Neural progenitor cell (in vitro differentiated cells): ENCODE results near the gene EPHA3. TPM values are rescaled to one million over a fixed set of nuclear protein-coding genes. Genes with fewer than 3 reads are reported as not detected.

Experiments used
- DNase-seq: peaks from one replicate; pipeline ENCODE4 v3.0.0-alpha.2; 2016; ENCODE audit warnings: low spot score
- H2AFZ ChIP-seq: fragments of 200-600 bp; sonication (generic); replicated peaks from 2 replicates; pipeline ENCODE4 v1.6.1; 2016; ENCODE audit warnings: antibody characterized with exemption
- H3F3A ChIP-seq: fragments of 200-600 bp; sonication (generic); 2 replicates; pipeline ENCODE4 v1.6.1; 2016; ENCODE audit warnings: antibody characterized with exemption, low read depth
- H3K27ac ChIP-seq: fragments of 200-600 bp; sonication (generic); 2 replicates; pipeline ENCODE4 v1.5.1; 2016; ENCODE audit warnings: mild to moderate bottlenecking
- H3K27me3 ChIP-seq: fragments of 200-600 bp; sonication (generic); 2 replicates; pipeline ENCODE4 v1.6.1; 2016; ENCODE audit warnings: mild to moderate bottlenecking, moderate library complexity
- H3K36me3 ChIP-seq: fragments of 200-600 bp; sonication (generic); 2 replicates; pipeline ENCODE4 v1.5.1; 2016
- H3K4me1 ChIP-seq: fragments of 200-600 bp; sonication (generic); 2 replicates; pipeline ENCODE4 v1.6.1; 2016; ENCODE audit warnings: mixed run types
- H3K4me2 ChIP-seq: fragments of 200-600 bp; sonication (generic); 2 replicates; pipeline ENCODE4 v1.6.1; 2016
- H3K4me3 ChIP-seq: fragments of 200-600 bp; sonication (generic); 2 replicates; pipeline ENCODE4 v1.5.1; 2016
- H3K79me2 ChIP-seq: fragments of 200-600 bp; sonication (generic); 2 replicates; pipeline ENCODE4 v1.6.1; 2016; ENCODE audit warnings: low read depth
- H3K9ac ChIP-seq: fragments of 200-600 bp; sonication (generic); 2 replicates; pipeline ENCODE4 v1.6.1; 2016
- H3K9me3 ChIP-seq: fragments of 200-600 bp; sonication (generic); 2 replicates; pipeline ENCODE4 v1.5.1; 2016; ENCODE audit warnings: low read depth
- H4K20me1 ChIP-seq: fragments of 200-600 bp; sonication (generic); 2 replicates; pipeline ENCODE4 v1.6.1; 2016; ENCODE audit warnings: low read depth
- H3K27ac Mint-ChIP-seq: 3 replicates; pipeline ENCODE4 v1.8.0; 2021; ENCODE audit warnings: mixed read lengths
- H3K27me3 Mint-ChIP-seq: 2 replicates; pipeline ENCODE4 v1.8.0; 2022; ENCODE audit warnings: low read depth, mild to moderate bottlenecking, inconsistent platforms, moderate library complexity, mixed read lengths; ENCODE audit not compliant: insufficient read depth
- H3K36me3 Mint-ChIP-seq: 3 replicates; pipeline ENCODE4 v1.8.0; 2021; ENCODE audit warnings: mixed read lengths
- H3K4me1 Mint-ChIP-seq: 3 replicates; pipeline ENCODE4 v1.8.0; 2021; ENCODE audit warnings: mixed read lengths
- H3K4me3 Mint-ChIP-seq: 3 replicates; pipeline ENCODE4 v1.8.0; 2021; ENCODE audit warnings: mild to moderate bottlenecking, moderate library complexity, mixed read lengths
- H3K9me3 Mint-ChIP-seq: 3 replicates; pipeline ENCODE4 v1.8.0; 2020; ENCODE audit warnings: mixed read lengths
- EZH2 ChIP-seq: fragments of 200-600 bp; sonication (generic); IDR thresholded peaks from 2 replicates; pipeline ENCODE4 v1.6.1; 2017; ENCODE audit warnings: antibody characterized with exemption, mild to moderate bottlenecking, moderate library complexity
- EZH2phosphoT487 ChIP-seq: fragments of 200-600 bp; sonication (generic); IDR thresholded peaks from 2 replicates; pipeline ENCODE4 v1.6.1; 2017; ENCODE audit warnings: antibody characterized with exemption
- total RNA-seq: library from RNA; depleted of rRNA; stranded (reverse); fragments of >200 nt; gene quantifications from 2 replicates; pipeline ENCODE4 v1.2.3, GENCODE V29; 2015; ENCODE audit warnings: low replicate concordance
- TF ChIP-seq, protein P1 (sequence below): fragments of 200-600 bp; sonication (generic); IDR thresholded peaks from 2 replicates; pipeline ENCODE4 v1.5.1; 2017; ENCODE audit warnings: antibody characterized with exemption, mild to moderate bottlenecking

Gene EPHA3
- total RNA-seq, 1 donor from 2014 or later: 0.36 TPM

- no peak overlapping the region for H3K4me3 ChIP-seq
- H3K27ac ChIP-seq: no peak overlapping the region
- H3K4me3 Mint-ChIP-seq: no peak overlapping the region
- no peaks in the 10 kb centered on the region for H3K27me3 Mint-ChIP-seq
- H3K4me2 ChIP-seq: no peak overlapping the region
- H3K4me1 ChIP-seq: no peaks in the 10 kb centered on the region
- no peaks in the 10 kb centered on the region for H3K9me3 Mint-ChIP-seq
- no peaks in the 10 kb centered on the region for H4K20me1 ChIP-seq
- TF ChIP-seq EZH2 (no peak), EZH2phosphoT487 (no peak)
- TF ChIP-seq, protein P1, sequence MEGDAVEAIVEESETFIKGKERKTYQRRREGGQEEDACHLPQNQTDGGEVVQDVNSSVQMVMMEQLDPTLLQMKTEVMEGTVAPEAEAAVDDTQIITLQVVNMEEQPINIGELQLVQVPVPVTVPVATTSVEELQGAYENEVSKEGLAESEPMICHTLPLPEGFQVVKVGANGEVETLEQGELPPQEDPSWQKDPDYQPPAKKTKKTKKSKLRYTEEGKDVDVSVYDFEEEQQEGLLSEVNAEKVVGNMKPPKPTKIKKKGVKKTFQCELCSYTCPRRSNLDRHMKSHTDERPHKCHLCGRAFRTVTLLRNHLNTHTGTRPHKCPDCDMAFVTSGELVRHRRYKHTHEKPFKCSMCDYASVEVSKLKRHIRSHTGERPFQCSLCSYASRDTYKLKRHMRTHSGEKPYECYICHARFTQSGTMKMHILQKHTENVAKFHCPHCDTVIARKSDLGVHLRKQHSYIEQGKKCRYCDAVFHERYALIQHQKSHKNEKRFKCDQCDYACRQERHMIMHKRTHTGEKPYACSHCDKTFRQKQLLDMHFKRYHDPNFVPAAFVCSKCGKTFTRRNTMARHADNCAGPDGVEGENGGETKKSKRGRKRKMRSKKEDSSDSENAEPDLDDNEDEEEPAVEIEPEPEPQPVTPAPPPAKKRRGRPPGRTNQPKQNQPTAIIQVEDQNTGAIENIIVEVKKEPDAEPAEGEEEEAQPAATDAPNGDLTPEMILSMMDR: no peak
- no peak overlapping the region for H3K27ac Mint-ChIP-seq
- no peaks in the 10 kb centered on the region for H3K27me3 ChIP-seq
- no peaks in the 10 kb centered on the region for H3K4me1 Mint-ChIP-seq
- no peak for DNase-seq
- H2AFZ ChIP-seq: no peak overlapping the region
- H3F3A ChIP-seq: no peaks in the 10 kb centered on the region
- no peaks in the 10 kb centered on the region for H3K79me2 ChIP-seq
- H3K36me3 ChIP-seq: peaks cover 3% of the 10 kb centered on the region
- peaks cover 10% of the 10 kb centered on the region for H3K36me3 Mint-ChIP-seq
- H3K9ac ChIP-seq: no peak overlapping the region
- no peaks in the 10 kb centered on the region for H3K9me3 ChIP-seq
These were observed 333.7 kb downstream of the EPHA3 start for GRCh38 chr3:89441141-89441540.

DNA sequence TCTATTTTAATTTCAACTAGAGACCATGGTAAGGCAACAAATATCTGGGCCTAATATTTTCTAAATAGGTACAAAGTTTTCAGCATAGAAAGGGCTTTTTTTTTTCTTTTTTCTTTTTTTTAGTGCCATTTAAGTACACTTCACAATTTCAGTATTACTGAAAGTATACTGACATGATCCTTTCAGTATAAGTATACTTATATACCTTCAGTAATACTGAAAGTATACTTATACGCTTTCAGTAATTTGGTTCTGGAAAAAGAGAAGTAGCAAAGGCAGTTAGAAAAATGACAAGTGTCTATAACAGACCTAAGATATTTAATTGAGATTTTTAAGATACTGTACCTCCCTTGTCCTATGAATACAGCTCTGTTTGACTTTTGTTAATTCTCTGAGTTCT is 339.2 kb downstream of the EPHA3 start:
- Mint-ChIP-seq H3K27me3 (peaks cover 5% of the 10 kb centered on the region), H3K36me3 (peaks cover 21% of the 10 kb centered on the region), H3K4me3 (no peak overlapping the region), H3K9me3 (no peaks in the 10 kb centered on the region), H3K4me1 (no peaks in the 10 kb centered on the region), H3K27ac (no peak overlapping the region)
- Histone ChIP-seq H3K9ac (no peak overlapping the region), H3K27me3 (no peaks in the 10 kb centered on the region), H3F3A (no peaks in the 10 kb centered on the region), H3K79me2 (no peaks in the 10 kb centered on the region), H2AFZ (no peak overlapping the region), H3K4me3 (no peak overlapping the region), H4K20me1 (no peaks in the 10 kb centered on the region), H3K9me3 (no peaks in the 10 kb centered on the region), H3K36me3 (no peaks in the 10 kb centered on the region), H3K27ac (no peak overlapping the region), H3K4me1 (no peaks in the 10 kb centered on the region), H3K4me2 (no peak overlapping the region)
- DNase-seq: no peak
- TF ChIP-seq EZH2phosphoT487 (no peak), EZH2 (no peak)
- TF ChIP-seq, protein P1: no peak

DNA sequence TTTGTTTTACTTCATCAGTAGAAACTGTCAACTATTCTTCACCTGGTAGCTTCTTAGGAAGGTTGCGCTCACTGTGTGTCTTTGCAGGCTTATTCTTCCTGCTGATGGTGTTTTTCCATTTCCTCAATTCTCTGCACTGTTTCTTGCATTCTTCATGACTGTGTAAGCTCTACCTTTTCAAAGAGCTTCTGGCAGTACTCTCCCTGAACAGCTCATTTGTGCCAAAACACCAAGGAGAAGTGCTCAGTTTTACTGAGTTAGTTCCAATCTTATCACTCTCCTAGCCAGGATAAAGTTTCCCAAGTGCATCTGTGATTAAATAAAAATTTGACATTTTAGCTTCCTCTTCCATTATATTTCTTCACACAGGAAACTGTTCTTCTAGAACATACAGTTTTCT is 339.8 kb downstream of the EPHA3 start:
- Histone ChIP-seq H3K4me1 (no peaks in the 10 kb centered on the region), H3K9ac (no peak overlapping the region), H3K9me3 (no peaks in the 10 kb centered on the region), H3K4me2 (no peak overlapping the region), H3K79me2 (no peaks in the 10 kb centered on the region), H3K4me3 (no peak overlapping the region), H3K36me3 (no peaks in the 10 kb centered on the region), H3K27ac (no peak overlapping the region), H4K20me1 (no peaks in the 10 kb centered on the region), H3K27me3 (no peaks in the 10 kb centered on the region), H2AFZ (no peak overlapping the region), H3F3A (no peaks in the 10 kb centered on the region)
- no peak for TF ChIP-seq EZH2phosphoT487
- no peak overlapping the region for H3K27ac Mint-ChIP-seq
- no peak for DNase-seq
- H3K36me3 Mint-ChIP-seq: peaks cover 20% of the 10 kb centered on the region
- no peaks in the 10 kb centered on the region for H3K4me1 Mint-ChIP-seq
- peaks cover 5% of the 10 kb centered on the region for H3K27me3 Mint-ChIP-seq
- no peak overlapping the region for H3K4me3 Mint-ChIP-seq
- H3K9me3 Mint-ChIP-seq: no peaks in the 10 kb centered on the region

GRCh38 chr3:89449086-89449485 is 341.7 kb downstream of the EPHA3 start:
- H3K36me3 Mint-ChIP-seq: peaks cover 14% of the 10 kb centered on the region
- Histone ChIP-seq H3K4me3 (no peak overlapping the region), H3K36me3 (no peaks in the 10 kb centered on the region), H2AFZ (no peak overlapping the region), H3K4me2 (no peak overlapping the region), H3K9ac (no peak overlapping the region), H3K79me2 (no peaks in the 10 kb centered on the region), H3K4me1 (no peaks in the 10 kb centered on the region), H4K20me1 (no peaks in the 10 kb centered on the region), H3F3A (no peaks in the 10 kb centered on the region), H3K27ac (no peak overlapping the region), H3K9me3 (no peaks in the 10 kb centered on the region), H3K27me3 (no peaks in the 10 kb centered on the region)
- no peaks in the 10 kb centered on the region for H3K9me3 Mint-ChIP-seq
- no peak overlapping the region for H3K27ac Mint-ChIP-seq
- DNase-seq: no peak
- no peaks in the 10 kb centered on the region for H3K4me1 Mint-ChIP-seq
- no peak overlapping the region for H3K4me3 Mint-ChIP-seq
- TF ChIP-seq, protein P1: no peak
- no peak for TF ChIP-seq EZH2
- TF ChIP-seq EZH2phosphoT487: no peak
- peaks cover 5% of the 10 kb centered on the region for H3K27me3 Mint-ChIP-seq
